ENCODE measurements around the gene SHBG. TPM values are rescaled to one million over a fixed set of nuclear protein-coding genes. Genes with fewer than 3 reads are reported as not detected.
A peak's percentile ranks its signal among the peaks of the same experiment; 100 is the strongest.

The SHBG gene
- total RNA-seq, 4 donors from 2014 or later: 0.63 to 1.2 TPM; not detected in 2

DNA sequence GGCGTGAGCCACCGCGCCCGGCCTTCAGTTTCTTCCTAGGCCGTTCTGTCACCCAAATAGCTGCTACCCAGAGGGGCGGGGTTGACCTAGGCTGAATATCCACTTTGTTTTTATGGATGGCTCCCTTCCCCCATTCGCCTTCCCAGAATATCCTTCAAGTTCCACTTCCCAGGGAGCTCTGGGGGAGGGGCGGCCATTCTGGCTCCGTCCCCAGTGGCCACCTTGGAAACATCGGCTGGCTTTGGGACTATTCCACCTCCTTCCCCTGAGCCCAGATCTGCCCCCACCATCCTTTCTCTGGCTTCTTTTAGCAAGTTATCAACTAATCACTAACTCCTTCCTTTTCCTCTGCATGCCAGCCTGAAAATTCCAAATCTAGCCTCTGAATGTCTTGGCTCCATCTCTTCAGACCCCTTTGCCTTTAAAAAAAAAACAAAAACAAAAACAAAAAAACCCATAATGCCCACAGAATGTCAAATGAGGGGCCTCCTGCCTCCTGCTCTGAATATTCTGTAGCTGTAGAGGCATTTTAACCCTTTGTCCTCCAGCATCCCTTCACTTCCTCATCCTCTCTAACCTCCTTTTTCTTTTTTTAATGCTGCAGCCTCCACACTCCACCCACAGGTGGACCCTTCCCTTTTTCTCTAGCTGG lies 27.1 kb downstream of the SHBG start:
- Histone ChIP-seq H3K27ac (peak overlapping the region in 2 of 4 donors; percentile 60 to 72), H3K36me3 (no peaks in the 10 kb centered on the region), H3K4me3 (no peak overlapping the region), H3K27me3 (peaks cover 0 to 10% of the 10 kb centered on the region in 2 donors), H3K4me1 (peaks cover 0 to 15% (median 5%) of the 10 kb centered on the region in 4 donors), H3K9me3 (no peaks in the 10 kb centered on the region)
- TF ChIP-seq EP300 (IDR thresholded peaks at IDR 0.05) (peak in 1 of 2 donors; percentile 27), CTCF (IDR thresholded peaks at IDR 0.05) (peak in 1 of 5 experiments; percentile 17), POLR2A (IDR thresholded peaks at IDR 0.05) (no peak)
- DNase-seq (ENCODE audit: low spot score in 2 of 2): no peak
- 23 to 28% methylated on average over 10 of the region's 10 CpGs for WGBS, 2 donors

GRCh38 chr17:7667656-7668406 lies 37.9 kb downstream of the SHBG start:
- peaks cover 0 to 77% (median 2%) of the 10 kb centered on the region in 3 donors for H3K36me3 ChIP-seq

GRCh38 chr17:7668482-7668881 lies 38.5 kb downstream of the SHBG start:
- peaks cover 3 to 84% (median 3%) of the 10 kb centered on the region in 3 donors for H3K36me3 ChIP-seq
- no peak for TF ChIP-seq CTCF (IDR thresholded peaks at IDR 0.05)
- TF ChIP-seq EP300 (IDR thresholded peaks at IDR 0.05): no peak
- no peaks in the 10 kb centered on the region for H3K4me1 ChIP-seq
- no peak overlapping the region for H3K27ac ChIP-seq
- WGBS, 2 donors: 83 to 90% methylated on average over 7 of the region's 7 CpGs
- no peak for DNase-seq (ENCODE audit: low spot score in 2 of 2)
- H3K4me3 ChIP-seq: no peak overlapping the region
- H3K27me3 ChIP-seq: no peaks in the 10 kb centered on the region
- H3K9me3 ChIP-seq: peaks cover 0 to 5% (median 0%) of the 10 kb centered on the region in 4 donors

More at GRCh38 chr17:7667656-7668406, 37.9 kb downstream of the SHBG start:
- H3K4me1 ChIP-seq: no peaks in the 10 kb centered on the region
- H3K27ac ChIP-seq: peak overlapping the region in 2 of 4 donors; percentile 20 to 36
- TF ChIP-seq POLR2A (IDR thresholded peaks at IDR 0.05) (no peak), EP300 (IDR thresholded peaks at IDR 0.05) (no peak), CTCF (IDR thresholded peaks at IDR 0.05) (no peak)
- no peak for DNase-seq (ENCODE audit: low spot score in 2 of 2)
- no peaks in the 10 kb centered on the region for H3K9me3 ChIP-seq
- WGBS, 2 donors: 39 to 51% methylated on average over 9 to 10 of the region's 10 CpGs
- H3K27me3 ChIP-seq: no peaks in the 10 kb centered on the region
- no peak overlapping the region for H3K4me3 ChIP-seq

DNA sequence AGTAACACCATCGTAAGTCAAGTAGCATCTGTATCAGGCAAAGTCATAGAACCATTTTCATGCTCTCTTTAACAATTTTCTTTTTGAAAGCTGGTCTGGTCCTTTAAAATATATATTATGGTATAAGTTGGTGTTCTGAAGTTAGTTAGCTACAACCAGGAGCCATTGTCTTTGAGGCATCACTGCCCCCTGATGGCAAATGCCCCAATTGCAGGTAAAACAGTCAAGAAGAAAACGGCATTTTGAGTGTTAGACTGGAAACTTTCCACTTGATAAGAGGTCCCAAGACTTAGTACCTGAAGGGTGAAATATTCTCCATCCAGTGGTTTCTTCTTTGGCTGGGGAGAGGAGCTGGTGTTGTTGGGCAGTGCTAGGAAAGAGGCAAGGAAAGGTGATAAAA lies 43.3 kb downstream of the SHBG start:
- no peaks in the 10 kb centered on the region for H3K4me1 ChIP-seq
- H3K9me3 ChIP-seq: peaks cover 0 to 10% (median 0%) of the 10 kb centered on the region in 4 donors
- no peaks in the 10 kb centered on the region for H3K27me3 ChIP-seq
- H3K36me3 ChIP-seq: peaks cover 9 to 84% (median 28%) of the 10 kb centered on the region in 3 donors
- no peak for DNase-seq (ENCODE audit: low spot score in 2 of 2)
- no peak overlapping the region for H3K4me3 ChIP-seq
- WGBS, 2 donors: 87 to 90% methylated on average over 2 of the region's 2 CpGs
- no peak overlapping the region for H3K27ac ChIP-seq
- no peak for TF ChIP-seq EP300 (IDR thresholded peaks at IDR 0.05)
- no peak for TF ChIP-seq CTCF (IDR thresholded peaks at IDR 0.05)
- no peak for TF ChIP-seq POLR2A (IDR thresholded peaks at IDR 0.05)

DNA sequence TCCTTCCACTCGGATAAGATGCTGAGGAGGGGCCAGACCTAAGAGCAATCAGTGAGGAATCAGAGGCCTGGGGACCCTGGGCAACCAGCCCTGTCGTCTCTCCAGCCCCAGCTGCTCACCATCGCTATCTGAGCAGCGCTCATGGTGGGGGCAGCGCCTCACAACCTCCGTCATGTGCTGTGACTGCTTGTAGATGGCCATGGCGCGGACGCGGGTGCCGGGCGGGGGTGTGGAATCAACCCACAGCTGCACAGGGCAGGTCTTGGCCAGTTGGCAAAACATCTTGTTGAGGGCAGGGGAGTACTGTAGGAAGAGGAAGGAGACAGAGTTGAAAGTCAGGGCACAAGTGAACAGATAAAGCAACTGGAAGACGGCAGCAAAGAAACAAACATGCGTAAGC lies 45.0 kb downstream of the SHBG start:
- TF ChIP-seq CTCF (IDR thresholded peaks at IDR 0.05) (no peak), POLR2A (IDR thresholded peaks at IDR 0.05) (no peak), EP300 (IDR thresholded peaks at IDR 0.05) (no peak)
- no peaks in the 10 kb centered on the region for H3K27me3 ChIP-seq
- H3K27ac ChIP-seq: no peak overlapping the region
- WGBS, 2 donors: 90 to 91% methylated on average over 12 to 14 of the region's 14 CpGs
- peaks cover 9 to 67% (median 28%) of the 10 kb centered on the region in 3 donors for H3K36me3 ChIP-seq
- H3K4me1 ChIP-seq: no peaks in the 10 kb centered on the region
- H3K4me3 ChIP-seq: no peak overlapping the region
- DNase-seq (ENCODE audit: low spot score in 2 of 2): no peak
- peaks cover 0 to 10% (median 0%) of the 10 kb centered on the region in 4 donors for H3K9me3 ChIP-seq

Measured in tibial nerve (tissue), 4 donors.